Measurements from ENCODE around the gene DHPS.
"Not testable (repeated sequence)": the region's sequence is repeated elsewhere in the genome, so short reads cannot be mapped to it uniquely, and the experiment has no call there.

Gene DHPS

DNA sequence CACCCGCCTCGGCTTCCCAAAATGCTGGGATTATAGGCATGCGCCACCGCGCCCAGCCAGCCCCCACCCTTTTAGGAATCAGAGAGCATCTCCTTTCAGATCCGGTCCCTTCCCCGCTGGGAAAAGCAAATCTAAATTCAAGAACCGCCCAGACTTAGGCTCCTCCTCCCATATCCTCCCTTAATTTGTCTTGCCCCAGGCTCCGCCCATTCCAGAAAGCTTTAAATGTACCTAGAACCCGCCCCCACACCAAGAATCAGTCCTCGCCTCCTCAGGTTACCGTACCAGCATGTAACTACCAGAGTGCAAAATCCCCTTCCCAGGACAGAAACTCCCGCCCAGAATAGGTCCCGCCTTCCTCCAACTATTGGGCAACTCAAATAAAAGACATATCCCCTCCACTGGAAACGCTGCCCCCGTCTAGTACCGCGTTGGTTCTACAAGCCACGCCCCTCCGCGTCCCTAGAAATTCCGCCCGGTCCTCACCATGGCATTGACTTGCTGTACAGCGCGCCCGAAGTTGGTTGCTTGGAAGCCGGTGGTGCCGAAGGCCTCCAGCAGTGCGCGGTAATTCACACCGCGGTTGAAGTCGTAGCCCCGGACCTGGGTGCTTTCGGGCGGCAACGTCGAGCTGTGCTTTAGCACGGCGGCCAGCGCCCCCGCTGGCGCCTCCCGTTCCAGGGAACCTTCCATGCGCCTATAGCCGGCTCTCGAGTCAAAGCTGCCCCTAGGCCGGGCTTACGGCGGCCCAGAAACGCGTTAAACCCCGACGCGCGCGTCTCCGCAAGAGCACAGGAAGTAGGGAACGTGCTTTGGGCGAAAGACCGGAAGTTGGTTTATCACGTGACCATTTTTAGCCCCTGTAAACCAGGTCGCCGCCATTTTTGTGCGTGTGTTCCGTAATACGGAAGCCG is at the start of gene DHPS:
Gene DHPS, minus strand, starts transcription at position 807 of the 914 bp plus-strand sequence. Its CDS starts 114 bp downstream, at position 693.
- peak; percentile 80 for DNase-seq

- DNase-seq, result no peak
Measured at GRCh38 chr19:12731337-12731736, 49.7 kb upstream of the DHPS start.

DNA sequence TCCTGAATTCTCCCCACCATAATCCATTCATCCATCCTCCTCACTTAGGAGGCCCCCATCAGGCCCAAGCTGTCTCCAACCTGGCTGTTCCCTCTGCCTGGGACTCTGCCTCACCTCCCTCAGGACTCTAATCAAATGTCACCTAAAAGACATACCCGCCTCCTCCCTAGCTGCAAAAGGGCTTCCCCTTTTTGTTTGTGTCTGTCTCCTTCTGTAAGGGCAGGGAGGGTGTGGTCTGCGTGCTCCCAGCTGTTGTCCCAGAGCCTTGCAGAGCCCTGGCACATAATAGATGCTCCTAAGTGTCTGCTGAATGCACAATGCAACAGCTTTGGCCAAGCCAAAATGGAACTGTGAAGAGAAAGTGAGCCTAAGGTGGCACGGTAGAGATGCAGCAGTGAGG is 48.4 kb upstream of the DHPS start:
- DNase-seq, result no peak

GRCh38 chr19:12727745-12728433 is 46.2 kb upstream of the DHPS start:
- DNase-seq, result no peak

DNA sequence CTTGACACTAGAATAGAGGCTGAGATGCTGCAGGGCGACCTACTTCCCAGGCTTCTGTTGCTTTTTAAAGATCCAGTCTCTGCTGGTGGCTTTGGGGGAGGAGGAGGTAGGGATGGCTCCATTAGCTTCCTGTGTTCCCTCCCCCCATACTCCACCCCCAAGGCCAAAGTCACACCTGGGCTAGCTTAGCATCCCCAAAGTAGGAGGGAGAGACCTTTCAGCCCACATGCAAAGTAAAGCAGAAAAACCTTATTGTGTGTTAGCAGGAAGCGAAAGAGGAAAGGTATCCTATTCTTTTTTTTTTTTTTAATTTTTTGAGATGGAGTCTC is 45.3 kb upstream of the DHPS start:
- no peak for DNase-seq

GRCh38 chr19:12725612-12726011 is 43.9 kb upstream of the DHPS start:
- not testable (repeated sequence) for DNase-seq

GRCh38 chr19:12723641-12724426 is 42.2 kb upstream of the DHPS start, which contains the start of gene TNPO2:
TNPO2 (minus strand) TSS chr19:12723932; CDS start chr19:12720977, 2,955 bp downstream.
- DNase-seq, result no peak

DNA sequence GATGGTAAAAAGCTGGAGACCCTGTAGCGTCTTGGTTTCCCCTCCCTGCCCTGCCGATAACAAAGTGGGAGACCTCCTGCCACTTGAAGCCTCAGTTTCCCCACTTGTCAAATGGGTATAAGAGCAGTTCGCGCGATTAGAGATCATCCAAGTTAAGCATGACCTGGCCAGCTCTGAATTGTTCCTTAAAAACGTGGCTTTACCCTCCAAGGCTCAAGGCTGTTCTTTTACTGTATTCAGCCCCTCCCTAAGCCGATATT is 41.6 kb upstream of the DHPS start:
- no peak for DNase-seq

GRCh38 chr19:12722566-12723380 is 41.1 kb upstream of the DHPS start:
- DNase-seq, result peak; percentile 73

- no peak for DNase-seq
Measured at GRCh38 chr19:12721656-12722565, 40.2 kb upstream of the DHPS start.

DNA sequence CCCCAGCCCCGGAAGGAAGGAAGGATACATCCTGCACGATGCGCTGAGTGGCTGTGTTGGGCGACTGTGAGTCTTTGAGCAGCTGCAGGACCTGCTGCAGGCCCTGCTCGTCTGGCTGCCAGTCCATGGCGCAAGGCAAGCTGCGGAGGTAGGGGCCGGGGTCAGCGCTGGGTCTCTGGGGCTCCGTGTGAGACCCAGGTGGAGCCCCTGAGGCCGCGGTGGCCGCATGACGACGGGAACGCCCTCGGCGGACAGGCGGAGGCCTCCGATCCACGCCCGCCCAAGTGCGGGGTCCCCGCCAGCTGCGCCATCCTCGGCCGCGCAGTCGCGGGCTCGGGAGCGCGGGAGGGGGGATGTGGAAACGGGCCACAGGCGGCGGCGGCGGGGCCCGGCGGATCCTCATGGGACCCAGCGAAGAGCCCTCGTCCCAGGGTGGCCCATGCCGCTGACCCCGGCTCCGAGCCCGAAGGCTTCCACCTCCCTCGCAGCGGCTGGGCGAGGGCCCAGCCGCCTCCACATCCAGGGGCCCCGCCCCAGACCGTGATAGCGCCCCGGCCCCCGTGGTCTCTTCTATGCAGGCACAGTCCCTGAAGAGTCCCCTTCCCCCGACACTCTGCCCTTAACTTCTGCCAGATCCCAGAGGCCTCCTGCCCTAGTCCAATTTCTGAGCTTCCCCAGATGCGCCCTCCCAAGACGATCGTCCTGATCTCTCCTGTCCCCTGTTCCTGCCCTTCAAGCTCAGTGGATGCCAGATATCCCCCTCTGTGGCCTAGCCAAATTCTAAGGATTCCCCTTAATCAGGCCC is 39.4 kb upstream of the DHPS start:
- no peak for DNase-seq

GRCh38 chr19:12720296-12720695 is 38.6 kb upstream of the DHPS start:
- DNase-seq, result no peak

GRCh38 chr19:12715929-12716328 is 34.2 kb upstream of the DHPS start:
- DNase-seq, result no peak

- no peak for DNase-seq
Measured at GRCh38 chr19:12715102-12715501, 33.4 kb upstream of the DHPS start.

- DNase-seq, result not testable (repeated sequence)
Measured at GRCh38 chr19:12713304-12713703, 31.6 kb upstream of the DHPS start.

- not testable (repeated sequence) for DNase-seq
Measured at GRCh38 chr19:12712077-12712476, 30.4 kb upstream of the DHPS start.

- no peak for DNase-seq
Measured at GRCh38 chr19:12711187-12711586, 29.5 kb upstream of the DHPS start.

- DNase-seq, result no peak
Measured at GRCh38 chr19:12708641-12709040, 27.0 kb upstream of the DHPS start.

DNA sequence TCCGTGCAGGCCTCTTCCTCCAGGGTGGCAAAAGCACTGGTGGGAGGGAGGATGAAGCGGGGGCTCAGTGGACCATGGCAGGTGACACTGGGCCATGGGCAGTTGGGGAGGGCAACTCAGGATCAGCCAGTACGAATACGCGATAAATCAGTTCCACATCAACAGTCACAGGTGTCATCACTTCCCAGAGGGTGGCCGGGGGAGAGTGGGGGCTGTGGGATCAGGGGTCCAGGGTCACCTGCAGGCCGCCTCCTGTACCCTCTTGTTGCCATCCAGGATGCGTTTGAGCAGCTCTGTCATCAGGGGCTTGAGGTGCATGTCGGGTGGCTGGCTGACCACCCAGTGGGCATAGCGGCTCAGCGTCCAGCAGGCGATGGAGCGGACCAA is 24.6 kb upstream of the DHPS start:
- DNase-seq, result no peak

DNA sequence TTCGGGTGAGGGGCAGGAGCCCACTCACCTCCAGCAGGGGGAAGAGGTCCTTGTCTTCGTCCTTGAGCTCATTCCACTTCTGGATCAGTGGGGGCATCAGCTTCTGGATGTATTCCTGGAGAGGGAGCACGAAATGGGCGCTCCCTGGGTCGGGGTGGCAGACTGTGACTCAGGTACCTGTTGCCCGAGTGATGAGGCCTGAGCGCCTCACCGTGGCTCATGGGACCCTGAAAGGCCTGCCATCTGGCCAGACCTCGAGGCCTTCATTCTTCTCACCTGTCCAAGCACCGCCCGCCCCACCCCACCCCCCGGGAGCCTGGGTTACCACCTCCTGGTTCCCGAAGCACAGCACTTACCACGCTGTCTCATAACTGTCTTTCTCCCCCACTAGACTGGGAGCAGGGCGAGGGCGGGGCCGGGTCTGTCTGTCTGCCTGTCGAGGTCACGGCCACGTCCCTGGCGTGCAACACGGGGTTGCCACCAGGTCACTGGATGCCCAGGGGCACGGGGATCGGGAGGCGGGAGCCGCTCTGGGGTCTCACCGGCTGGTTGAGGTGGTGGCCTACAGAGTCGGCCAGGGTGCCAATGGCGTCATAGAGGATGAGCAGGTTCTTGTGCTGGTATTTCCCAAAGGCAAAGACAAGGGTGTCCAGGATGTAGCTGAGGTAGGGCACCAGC is 24.1 kb upstream of the DHPS start:
- no peak for DNase-seq
